ENCODE results near the gene MEOX1. TPM values are rescaled to one million over a fixed set of nuclear protein-coding genes. Genes with fewer than 3 reads are reported as not detected.

MEOX1 gene
- total RNA-seq, 4 donors from 2014 or later, result 2.7 to 6.4 (median 4.2) TPM

- H3K27ac ChIP-seq, result no peak overlapping the region
- no peak overlapping the region for H3K4me3 ChIP-seq
- no peaks in the 10 kb centered on the region for H3K9me3 ChIP-seq
- DNase-seq (ENCODE audit: low spot score in 2 of 2), result no peak
- H3K36me3 ChIP-seq, result no peaks in the 10 kb centered on the region
- no peak for TF ChIP-seq POLR2A (IDR thresholded peaks at IDR 0.05)
- TF ChIP-seq CTCF (IDR thresholded peaks at IDR 0.05), result no peak
- peaks cover 13% of the 10 kb centered on the region for H3K4me1 ChIP-seq
- no peaks in the 10 kb centered on the region for H3K27me3 ChIP-seq
- WGBS, result 16% methylated on average over 2 of the region's 2 CpGs
Observed at GRCh38 chr17:43620581-43620980, 41.1 kb downstream of the MEOX1 start.

- H3K9me3 ChIP-seq, result no peaks in the 10 kb centered on the region
- WGBS, result 44% methylated on average over 9 of the region's 9 CpGs
- no peak overlapping the region for H3K4me3 ChIP-seq
- H3K27ac ChIP-seq, result no peak overlapping the region
- H3K36me3 ChIP-seq, result no peaks in the 10 kb centered on the region
- no peak for DNase-seq (ENCODE audit: low spot score in 2 of 2)
- no peak for TF ChIP-seq EP300 (IDR thresholded peaks at IDR 0.05)
- no peak for TF ChIP-seq CTCF (IDR thresholded peaks at IDR 0.05)
- no peak for TF ChIP-seq POLR2AphosphoS5 (IDR thresholded peaks at IDR 0.05)
- no peak for TF ChIP-seq POLR2A (IDR thresholded peaks at IDR 0.05)
- H3K27me3 ChIP-seq, result no peaks in the 10 kb centered on the region
- peaks cover 17% of the 10 kb centered on the region for H3K4me1 ChIP-seq
Observed at GRCh38 chr17:43620147-43620546, 41.6 kb downstream of the MEOX1 start.

GRCh38 chr17:43619705-43620104 is 42.0 kb downstream of the MEOX1 start:
- no peaks in the 10 kb centered on the region for H3K36me3 ChIP-seq
- no peak overlapping the region for H3K27ac ChIP-seq
- no peak overlapping the region for H3K4me3 ChIP-seq
- H3K4me1 ChIP-seq, result peaks cover 22% of the 10 kb centered on the region
- no peaks in the 10 kb centered on the region for H3K27me3 ChIP-seq
- 69% methylated on average over 5 of the region's 5 CpGs for WGBS
- DNase-seq (ENCODE audit: low spot score in 2 of 2), result no peak
- no peaks in the 10 kb centered on the region for H3K9me3 ChIP-seq
- TF ChIP-seq EP300 (IDR thresholded peaks at IDR 0.05), result no peak

- Histone ChIP-seq H3K27ac (no peak overlapping the region), H3K27me3 (no peaks in the 10 kb centered on the region), H3K4me3 (no peak overlapping the region), H3K9me3 (no peaks in the 10 kb centered on the region), H3K36me3 (no peaks in the 10 kb centered on the region), H3K4me1 (peaks cover 33% of the 10 kb centered on the region)
- WGBS, result 86% methylated on average over 8 of the region's 8 CpGs
- DNase-seq (ENCODE audit: low spot score in 2 of 2), result no peak
- TF ChIP-seq CTCF (IDR thresholded peaks at IDR 0.05) (no peak), EP300 (IDR thresholded peaks at IDR 0.05) (no peak)
Observed at GRCh38 chr17:43618276-43618675, 43.4 kb downstream of the MEOX1 start.

GRCh38 chr17:43616852-43617251 is 44.9 kb downstream of the MEOX1 start:
- no peak overlapping the region for H3K27ac ChIP-seq
- TF ChIP-seq POLR2AphosphoS5 (IDR thresholded peaks at IDR 0.05), result no peak
- 39% methylated on average over 4 of the region's 5 CpGs for WGBS
- no peaks in the 10 kb centered on the region for H3K27me3 ChIP-seq
- H3K4me3 ChIP-seq, result no peak overlapping the region
- no peaks in the 10 kb centered on the region for H3K9me3 ChIP-seq
- DNase-seq (ENCODE audit: low spot score in 2 of 2), result no peak
- no peaks in the 10 kb centered on the region for H3K36me3 ChIP-seq
- H3K4me1 ChIP-seq, result peaks cover 33% of the 10 kb centered on the region

- H3K4me1 ChIP-seq, result peaks cover 33% of the 10 kb centered on the region
- H3K36me3 ChIP-seq, result no peaks in the 10 kb centered on the region
- no peaks in the 10 kb centered on the region for H3K27me3 ChIP-seq
- TF ChIP-seq EP300 (IDR thresholded peaks at IDR 0.05) (no peak), POLR2AphosphoS5 (IDR thresholded peaks at IDR 0.05) (no peak), POLR2A (IDR thresholded peaks at IDR 0.05) (no peak), CTCF (IDR thresholded peaks at IDR 0.05) (no peak)
- DNase-seq (ENCODE audit: low spot score in 2 of 2), result no peak
- 88% methylated on average over 2 of the region's 2 CpGs for WGBS
- no peaks in the 10 kb centered on the region for H3K9me3 ChIP-seq
- no peak overlapping the region for H3K4me3 ChIP-seq
- no peak overlapping the region for H3K27ac ChIP-seq
Observed at GRCh38 chr17:43616421-43616820, 45.3 kb downstream of the MEOX1 start.

All from suprapubic skin (tissue), 4 donors.